Occipital lobe (tissue), 2 donors: Measurements from ENCODE around the gene RALGAPA1. TPM values are rescaled to one million over a fixed set of nuclear protein-coding genes. Genes with fewer than 3 reads are reported as not detected.
"Not testable (repeated sequence)": the region's sequence is repeated elsewhere in the genome, so short reads cannot be mapped to it uniquely, and the experiment has no call there.

Experiments
- DNase-seq: peaks from one replicate; lab custom pipeline; 2025; lab: John Stamatoyannopoulos, UW
- total RNA-seq: library from RNA; depleted of rRNA; stranded (reverse); fragments of >200 nt; gene quantifications from one replicate; pipeline ENCODE4 v1.2.3, GENCODE V29; 2014

Gene RALGAPA1
- total RNA-seq, 1 donor from 2014 or later = 211 TPM

GRCh38 chr14:35701531-35701930, 107.6 kb downstream of the RALGAPA1 start:
- no peak for DNase-seq

GRCh38 chr14:35699791-35700444, 109.2 kb downstream of the RALGAPA1 start:
- no peak for DNase-seq

GRCh38 chr14:35696575-35696974, 112.5 kb downstream of the RALGAPA1 start:
- DNase-seq = no peak

GRCh38 chr14:35696119-35696518, 113.0 kb downstream of the RALGAPA1 start:
- no peak for DNase-seq

- DNase-seq = no peak
Measured at GRCh38 chr14:35695647-35696046, 113.4 kb downstream of the RALGAPA1 start.

GRCh38 chr14:35695072-35695471, 114.0 kb downstream of the RALGAPA1 start:
- DNase-seq = no peak

GRCh38 chr14:35689000-35689460, 120.1 kb downstream of the RALGAPA1 start:
- no peak for DNase-seq

- no peak for DNase-seq
Measured at GRCh38 chr14:35688126-35688826, 120.8 kb downstream of the RALGAPA1 start.

- DNase-seq = no peak
Measured at GRCh38 chr14:35687335-35687939, 121.7 kb downstream of the RALGAPA1 start.

- not testable (repeated sequence) for DNase-seq
Measured at GRCh38 chr14:35683688-35684087, 125.4 kb downstream of the RALGAPA1 start.

GRCh38 chr14:35682802-35683201, 126.3 kb downstream of the RALGAPA1 start:
- no peak for DNase-seq

- no peak for DNase-seq
Measured at GRCh38 chr14:35678403-35679028, 130.6 kb downstream of the RALGAPA1 start.

GRCh38 chr14:35669782-35670181, 139.3 kb downstream of the RALGAPA1 start:
- DNase-seq = no peak

GRCh38 chr14:35666429-35667043, 142.6 kb downstream of the RALGAPA1 start:
- no peak for DNase-seq

- no peak for DNase-seq
Measured at GRCh38 chr14:35661875-35662274, 147.2 kb downstream of the RALGAPA1 start.

- no peak for DNase-seq
Measured at GRCh38 chr14:35653045-35653444, 156.1 kb downstream of the RALGAPA1 start.

- no peak for DNase-seq
Measured at GRCh38 chr14:35643513-35643912, 165.6 kb downstream of the RALGAPA1 start.

- DNase-seq = no peak
Measured at GRCh38 chr14:35637851-35638250, 171.2 kb downstream of the RALGAPA1 start.

GRCh38 chr14:35637269-35637668, 171.8 kb downstream of the RALGAPA1 start:
- no peak for DNase-seq

GRCh38 chr14:35632676-35633075, 176.4 kb downstream of the RALGAPA1 start:
- no peak for DNase-seq

GRCh38 chr14:35632271-35632670, 176.8 kb downstream of the RALGAPA1 start:
- no peak for DNase-seq
